Astrocyte (in vitro differentiated cells and primary cell): ENCODE results near the gene SVIL.

ENCODE experiments used
- CTCF ChIP-seq: IDR thresholded peaks from 2 replicates; pipeline ENCODE4 v1.5.1; 2011; ENCODE audit warnings: low read depth, mild to moderate bottlenecking, inconsistent platforms, low read length, moderate library complexity; ENCODE audit not compliant: insufficient read depth
- EZH2 ChIP-seq: IDR thresholded peaks from 2 replicates; pipeline ENCODE4 v1.6.1; 2012; ENCODE audit warnings: mild to moderate bottlenecking, low read length, inconsistent platforms; ENCODE audit not compliant: insufficient read depth

GRCh38 chr10:29491918-29492317 is 142.9 kb downstream of the SVIL start:
- TF ChIP-seq CTCF (no peak), EZH2 (no peak)
